NCI-H526 treated with DMSO at 0.1 percent for 48 hours (cell line): Measurements from ENCODE around the gene BICD2.

ENCODE experiments used
- DNase-seq: peaks from one replicate; lab custom pipeline; 2025; lab: John Stamatoyannopoulos, UW

BICD2 gene

DNA sequence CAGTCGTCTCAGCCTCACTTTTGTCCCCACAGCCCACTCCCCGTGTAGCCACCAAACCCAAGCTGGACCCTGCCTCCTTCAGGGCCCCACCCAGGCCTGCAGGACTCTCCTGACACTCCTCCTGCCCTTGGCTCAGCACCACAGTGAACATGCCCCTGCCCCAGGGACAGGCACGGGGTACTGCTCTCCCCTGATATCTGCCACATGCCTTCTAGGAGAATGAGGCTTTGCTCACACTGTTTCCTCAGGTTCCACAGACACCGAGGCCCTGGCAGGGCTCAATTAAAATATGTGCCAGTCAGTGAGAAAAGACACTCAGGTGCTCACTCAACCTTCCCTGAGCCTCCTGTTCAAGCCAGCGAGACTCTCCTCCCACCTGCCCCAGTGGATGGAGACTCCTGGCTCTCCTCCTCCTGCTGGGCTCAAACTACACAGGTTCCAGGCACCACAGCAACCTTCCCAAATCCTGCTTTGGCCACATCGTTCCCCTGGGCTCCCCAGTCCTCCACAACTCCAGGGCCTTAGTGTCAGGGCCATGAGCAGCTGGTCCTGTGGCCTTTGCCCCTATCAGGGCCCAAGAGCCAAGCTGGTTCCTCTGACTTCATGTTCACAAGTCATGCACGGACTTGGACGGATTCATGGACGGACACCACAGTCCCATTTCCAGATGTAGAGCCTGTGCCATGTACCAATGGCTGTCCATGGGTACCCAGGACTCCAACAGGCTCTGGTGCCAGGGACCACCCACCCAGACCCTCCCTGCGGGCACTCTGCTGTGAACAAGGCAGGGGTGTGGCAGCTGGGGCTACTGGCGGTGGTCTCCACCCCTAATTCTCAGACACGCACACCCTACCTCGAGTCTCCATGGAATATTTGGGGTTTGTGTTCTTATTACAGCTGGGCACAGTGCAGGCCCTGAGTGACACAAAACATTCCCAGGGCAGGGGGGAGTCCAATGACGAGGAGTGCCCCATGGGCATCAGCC, 36.6 kb downstream of the BICD2 start:
- no peak for DNase-seq

DNA sequence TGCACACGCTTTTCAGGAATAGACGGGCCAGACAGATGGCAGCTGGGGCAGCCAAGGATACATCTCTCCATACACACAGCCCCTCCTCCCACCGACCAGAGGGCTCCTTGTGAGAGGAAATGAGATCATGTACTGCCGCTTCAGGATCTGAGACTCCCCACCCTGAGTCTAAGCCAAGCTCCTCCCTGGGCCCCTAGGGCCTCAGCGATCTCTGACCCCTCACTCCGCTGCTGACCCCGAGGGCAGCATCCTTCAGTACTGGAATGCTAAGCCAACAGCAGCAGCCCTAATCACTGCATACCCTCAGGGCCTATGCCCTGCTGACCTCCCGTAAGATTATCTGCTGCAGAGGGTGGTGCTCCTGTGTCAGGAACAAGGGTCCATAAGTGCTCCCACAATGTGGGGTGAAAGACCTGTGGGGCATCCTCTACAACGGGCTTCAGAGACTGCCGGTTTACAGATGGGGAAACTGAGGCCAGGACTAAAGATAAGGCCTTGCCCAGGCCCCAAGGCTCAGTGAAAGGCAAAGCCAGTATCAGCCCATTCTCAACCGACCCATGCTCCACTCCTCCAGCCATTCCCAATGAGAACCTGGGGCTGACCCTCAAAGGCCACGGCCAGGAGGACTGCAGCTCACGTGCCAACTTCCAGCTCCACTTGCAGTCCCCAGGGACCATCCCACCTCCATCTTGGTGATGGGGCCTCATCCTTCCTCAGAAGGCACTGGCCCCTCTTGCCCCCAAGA, 37.5 kb downstream of the BICD2 start:
- DNase-seq: no peak

DNA sequence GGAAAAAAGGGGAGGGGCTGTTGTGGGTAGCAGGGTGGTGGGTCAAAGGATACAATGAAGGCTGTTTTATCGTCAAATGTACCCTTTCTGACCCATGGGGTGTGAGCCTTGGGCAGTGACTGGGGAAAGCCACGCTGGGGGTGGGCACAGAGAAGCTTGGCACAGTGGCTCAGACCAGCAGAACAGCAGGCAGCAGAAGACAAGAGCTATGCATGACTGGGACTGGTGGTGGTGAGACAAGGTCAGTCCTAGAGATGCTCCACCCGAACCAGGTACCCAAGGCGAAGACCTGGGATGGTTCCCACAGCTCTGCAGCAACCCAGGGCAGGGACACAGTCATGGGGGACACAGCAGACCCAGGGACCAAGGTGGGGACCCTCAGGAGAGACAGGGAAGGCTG, 38.3 kb downstream of the BICD2 start:
- no peak for DNase-seq

DNA sequence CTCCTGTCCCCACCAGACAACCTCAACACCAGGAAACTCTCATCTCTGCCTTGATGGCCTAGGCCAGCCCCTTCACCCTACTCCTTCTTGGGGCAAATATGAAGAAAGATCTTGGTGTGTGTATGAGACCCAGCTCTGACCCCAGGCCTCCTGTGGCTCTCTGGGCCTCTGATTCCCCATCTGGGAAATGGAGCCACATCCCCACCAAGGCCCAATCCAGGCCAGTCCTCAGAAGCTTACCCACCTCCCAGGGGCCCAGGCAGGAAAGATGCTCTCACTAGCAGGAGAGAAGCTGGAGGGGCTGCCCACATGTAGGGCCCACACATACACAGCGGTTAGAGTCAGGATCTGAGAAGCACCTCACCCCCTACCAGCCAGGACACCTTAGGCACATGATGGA, 38.9 kb downstream of the BICD2 start:
- no peak for DNase-seq

DNA sequence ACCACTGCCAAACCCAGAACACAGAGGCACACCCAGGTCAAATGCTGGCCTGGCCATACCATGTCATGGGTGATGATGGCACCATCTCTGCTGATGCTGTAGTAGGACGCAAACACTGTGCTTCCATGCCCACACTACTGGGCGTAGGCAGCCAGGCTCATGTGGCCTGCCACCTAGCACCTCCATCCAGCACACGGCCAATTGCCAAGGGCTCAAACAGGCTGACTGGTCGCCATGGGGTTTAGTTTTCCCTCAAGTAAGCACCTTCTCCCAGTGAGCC, 39.4 kb downstream of the BICD2 start:
- no peak for DNase-seq

DNA sequence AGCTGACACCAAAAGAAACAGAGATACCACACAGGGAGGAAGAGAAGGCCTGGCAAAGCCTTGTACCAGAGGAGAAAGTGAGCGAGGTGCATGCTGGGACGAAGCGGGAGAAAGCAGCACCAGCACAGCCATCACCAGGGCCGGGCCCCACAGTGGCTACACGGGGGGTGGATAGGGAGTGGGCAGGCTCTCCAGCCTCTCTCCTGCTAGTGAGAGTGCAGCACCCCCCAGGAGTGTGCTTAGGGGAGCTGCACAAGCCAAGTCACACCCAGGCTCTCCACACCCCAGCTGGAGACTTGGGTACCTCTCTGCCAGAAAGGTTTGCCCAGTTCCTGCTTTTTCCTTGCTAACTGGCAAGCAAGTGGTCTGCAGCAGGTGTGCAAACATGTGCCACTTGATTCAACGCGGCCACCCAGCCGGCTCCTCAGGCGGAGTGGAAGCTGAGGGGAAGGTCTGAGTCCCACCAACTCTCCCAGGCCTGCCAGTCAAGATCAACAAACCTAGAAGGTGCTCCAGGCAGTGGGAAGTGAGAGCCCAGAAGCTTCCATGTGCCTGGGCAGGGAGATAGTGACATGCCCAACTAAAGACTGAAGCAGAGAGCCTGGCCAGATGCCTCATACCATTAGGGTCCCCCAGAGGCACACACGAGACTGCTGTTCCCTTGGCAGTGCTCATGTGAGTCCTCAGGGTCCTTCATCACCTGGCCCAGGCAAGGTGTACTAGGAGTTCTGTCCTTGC, 39.9 kb downstream of the BICD2 start:
- no peak for DNase-seq

DNA sequence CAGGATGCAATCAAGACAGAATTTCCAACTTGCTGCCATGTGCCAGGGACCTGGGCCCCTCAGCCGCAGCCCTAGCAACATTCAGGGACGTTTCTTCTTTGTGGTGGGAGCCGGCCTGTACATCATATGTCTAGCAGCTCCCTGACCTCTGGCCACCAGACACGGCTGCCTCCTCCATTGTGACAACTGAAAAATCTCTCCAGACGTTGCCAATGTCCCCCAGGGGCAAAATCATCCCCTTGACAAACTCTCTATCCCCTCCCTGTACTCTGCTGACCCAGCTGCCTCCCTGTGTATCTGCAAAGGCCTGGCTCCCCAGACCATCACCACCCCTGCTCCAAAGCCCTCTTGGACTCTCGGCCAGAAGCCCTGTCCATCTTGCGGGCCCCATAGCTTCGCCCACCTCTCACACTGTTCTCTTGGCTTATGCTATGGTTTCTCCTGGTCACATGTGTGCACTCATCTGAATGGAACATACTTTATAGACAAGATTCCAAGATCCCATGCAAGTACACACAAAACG, 40.8 kb downstream of the BICD2 start:
- DNase-seq: no peak

DNA sequence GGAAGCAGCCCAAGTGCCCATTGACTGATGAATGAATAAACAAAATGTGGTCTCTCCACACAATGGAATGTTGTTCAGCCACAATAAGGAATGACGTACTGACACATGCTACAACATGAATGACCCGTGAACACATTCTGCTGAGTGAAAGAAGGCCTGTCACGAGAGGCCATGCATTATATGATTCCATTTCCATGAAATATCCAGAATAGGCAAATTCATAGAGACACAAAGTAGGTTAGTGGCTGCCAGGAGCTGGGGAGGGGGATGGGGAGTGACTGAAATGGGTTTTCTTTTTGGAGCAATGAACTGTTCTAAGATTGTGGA, 41.4 kb downstream of the BICD2 start:
- DNase-seq: peak; percentile 71

DNA sequence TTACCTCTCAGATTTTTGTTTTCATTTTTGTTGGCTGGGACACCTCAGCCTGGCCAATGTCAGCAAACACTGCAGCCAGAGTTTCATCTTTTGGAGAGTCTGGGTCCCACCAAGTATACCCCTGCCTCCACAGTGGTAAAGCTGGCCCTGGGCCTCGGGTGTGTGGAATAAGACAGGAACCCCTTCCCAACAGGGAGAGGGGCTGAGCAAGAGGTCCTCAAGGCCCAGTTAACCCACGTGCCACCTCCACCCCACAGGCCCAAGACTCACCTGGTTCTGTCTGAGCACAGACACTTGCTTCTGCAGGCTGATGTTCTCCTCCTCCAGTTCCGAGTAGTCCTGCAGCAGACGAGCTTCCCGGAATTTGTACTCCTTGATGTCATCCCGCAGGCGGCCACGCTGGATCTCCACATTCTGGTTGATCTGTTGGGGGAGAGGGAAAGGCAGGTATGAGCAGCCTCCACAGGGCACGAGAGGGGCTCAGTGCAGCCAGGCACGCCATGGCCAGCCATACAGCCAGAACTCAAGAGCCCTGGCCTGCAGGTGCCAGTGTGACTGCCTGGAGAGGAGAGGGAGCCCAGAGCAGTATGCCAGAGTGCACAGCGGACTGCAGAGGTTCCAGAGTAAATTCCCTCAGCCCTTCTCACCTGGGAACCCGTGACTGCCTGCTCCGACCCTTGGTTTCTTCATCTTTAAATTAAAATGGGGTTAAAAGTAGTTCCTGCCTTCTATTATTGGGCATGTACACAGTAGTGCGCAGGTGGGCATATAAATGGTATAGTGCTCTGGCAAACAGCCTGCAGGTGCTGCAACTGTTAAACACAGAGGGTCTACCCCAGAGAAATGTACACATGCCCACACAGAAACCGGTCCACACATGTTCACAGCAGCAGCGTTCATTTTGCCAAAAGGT, 42.0 kb downstream of the BICD2 start:
- no peak for DNase-seq

DNA sequence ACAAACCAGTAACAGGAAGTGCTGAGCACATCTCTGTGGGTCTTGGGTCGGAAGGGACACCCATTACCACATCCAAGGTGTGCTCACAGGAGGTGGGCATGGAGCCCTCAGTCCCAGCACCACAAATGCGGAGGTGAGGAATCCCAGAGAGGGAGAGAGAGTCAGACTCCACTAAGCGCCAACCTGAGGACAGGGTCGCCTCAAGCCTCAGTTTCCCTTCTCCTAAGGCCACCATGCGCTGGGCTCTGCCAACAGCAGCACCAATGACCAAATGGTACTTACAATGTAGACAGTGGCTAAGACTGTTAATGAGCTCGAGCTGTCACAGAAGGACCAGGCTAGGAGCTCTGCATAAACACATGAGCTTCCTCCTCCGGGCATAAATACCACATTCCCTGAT, 43.1 kb downstream of the BICD2 start:
- DNase-seq: no peak

DNA sequence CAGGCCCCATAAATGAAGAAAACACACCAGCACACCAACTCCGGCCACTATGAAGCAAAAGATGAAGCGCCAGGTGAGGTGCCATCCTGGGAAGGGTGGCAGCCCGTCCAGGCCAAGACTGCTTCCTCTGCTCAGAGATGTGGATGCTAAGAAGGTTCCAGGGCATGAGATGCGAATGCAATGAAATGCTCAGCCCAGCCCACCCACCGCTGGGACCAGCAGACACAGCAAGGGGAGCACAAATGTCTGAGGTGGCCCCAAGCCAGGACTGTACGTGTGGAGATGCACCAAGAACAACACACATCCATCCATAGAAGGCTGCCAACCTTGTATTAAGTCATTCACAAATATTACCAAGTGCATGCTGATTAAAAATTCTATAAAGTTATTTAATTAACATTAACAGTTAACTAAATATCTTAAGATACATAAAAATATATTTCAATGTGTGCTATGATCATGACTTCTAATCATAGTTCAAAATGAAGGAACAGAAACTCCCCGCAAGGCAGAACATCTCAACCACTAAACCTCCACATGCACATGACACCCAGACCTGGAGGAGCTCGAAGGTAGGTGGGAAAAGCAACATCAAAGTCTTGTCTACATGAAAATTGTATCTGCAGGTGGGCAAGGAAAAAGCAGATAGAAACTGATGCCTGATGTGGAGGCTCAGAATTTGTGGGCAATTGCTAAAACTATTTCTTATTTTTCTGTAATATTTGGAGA, 43.7 kb downstream of the BICD2 start:
- DNase-seq: no peak

DNA sequence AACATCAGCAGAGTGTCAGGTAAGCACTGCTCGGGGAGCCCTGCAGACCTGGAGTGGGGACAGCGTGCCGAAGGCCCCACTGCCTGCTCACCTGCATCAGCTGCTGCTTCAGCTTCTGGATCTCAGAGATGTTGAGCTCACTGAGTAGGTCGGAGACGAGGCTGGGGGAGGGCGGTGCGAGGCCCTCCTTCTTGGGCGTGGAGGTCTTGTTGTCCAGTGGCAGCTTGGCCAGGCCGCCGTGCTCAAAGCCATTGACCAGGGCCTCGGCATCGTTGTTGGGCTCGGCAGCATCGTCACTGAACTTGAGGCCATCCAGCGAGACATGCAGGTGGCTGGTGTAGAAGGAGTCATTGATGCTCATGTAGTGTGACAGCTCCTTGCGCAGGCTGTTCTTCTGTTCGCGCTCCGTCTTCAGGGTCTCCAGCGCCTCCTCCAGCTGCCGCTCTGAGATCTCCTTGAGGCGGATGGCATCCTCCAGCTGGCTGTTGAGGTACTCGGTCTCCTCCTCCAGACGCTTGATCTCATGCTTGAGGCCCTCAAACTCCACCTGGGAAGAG, 44.3 kb downstream of the BICD2 start:
- DNase-seq: no peak

DNA sequence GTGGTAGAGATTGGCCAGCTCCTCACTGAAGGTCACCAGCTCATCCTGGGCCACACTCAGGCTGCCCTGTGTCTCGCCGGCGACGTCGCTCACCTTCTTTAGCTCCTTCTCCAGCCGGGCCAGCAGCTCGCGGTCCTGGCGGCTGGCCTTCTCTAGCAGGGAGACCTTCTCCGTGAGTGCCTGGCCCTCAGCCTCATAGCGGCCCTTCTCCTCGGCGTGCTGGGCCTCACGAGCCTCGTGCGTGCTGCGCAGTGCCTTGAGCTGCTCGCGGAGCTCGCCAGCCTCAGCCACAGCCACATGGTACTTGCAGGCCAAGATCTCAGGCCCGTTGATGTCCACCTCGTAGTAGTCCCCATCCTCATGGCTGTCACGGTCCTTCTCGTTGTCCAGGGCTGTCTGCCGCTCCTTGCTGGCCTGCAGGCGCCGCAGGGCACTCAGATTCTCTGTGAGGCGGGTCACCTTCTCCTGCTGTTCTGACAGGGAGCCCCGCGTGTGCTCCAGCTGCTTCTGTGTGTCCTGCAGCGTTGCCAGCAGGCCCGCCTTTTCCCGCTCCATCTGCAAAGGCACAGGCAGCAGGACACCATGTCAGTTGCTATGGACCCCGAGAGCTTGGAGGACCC, 45.5 kb downstream of the BICD2 start:
- DNase-seq: no peak

DNA sequence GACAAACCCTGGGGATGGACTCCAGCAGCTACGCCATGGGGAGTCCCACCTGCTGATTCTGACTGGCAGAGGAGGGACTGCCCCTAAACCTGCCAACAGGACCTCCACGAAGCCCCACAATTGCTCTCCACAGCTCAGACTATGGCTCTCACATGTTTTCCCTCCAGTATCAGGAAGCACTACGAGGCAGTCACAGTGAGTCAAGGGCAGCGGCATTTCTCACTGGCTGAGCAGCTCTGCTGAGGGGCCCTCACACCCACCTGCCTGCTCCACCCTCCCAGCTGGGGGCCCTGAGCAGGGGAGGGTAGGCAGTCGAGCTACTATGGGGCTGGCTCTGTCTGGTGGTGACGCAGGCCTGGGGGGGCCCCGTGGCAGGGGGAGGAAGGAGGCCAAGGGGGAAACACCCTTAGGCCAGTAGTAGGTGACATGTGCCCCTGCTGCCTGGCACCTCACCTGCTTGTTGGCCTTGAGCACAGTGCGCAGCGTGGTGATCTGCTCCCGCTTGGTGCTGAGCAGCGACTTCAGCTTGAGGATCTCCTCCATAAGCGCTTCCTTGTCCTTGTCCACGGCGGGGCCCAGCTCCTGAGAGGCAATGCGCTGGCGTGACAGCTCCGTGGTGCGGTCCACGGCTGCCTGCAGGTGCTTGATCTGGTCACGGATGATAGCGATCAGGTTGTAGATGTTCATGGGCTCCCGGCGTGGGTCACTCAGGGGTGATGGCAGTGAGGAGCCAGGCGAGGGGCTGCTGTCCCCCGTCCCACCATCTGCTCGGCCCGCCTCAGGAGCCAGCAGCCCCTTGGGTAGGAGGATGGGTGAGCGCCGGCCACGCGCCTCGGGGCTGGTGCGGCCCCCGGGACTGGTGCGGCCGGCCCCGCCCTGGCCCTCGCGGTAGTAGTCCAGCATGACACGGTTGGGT, 46.3 kb downstream of the BICD2 start:
- DNase-seq: no peak

DNA sequence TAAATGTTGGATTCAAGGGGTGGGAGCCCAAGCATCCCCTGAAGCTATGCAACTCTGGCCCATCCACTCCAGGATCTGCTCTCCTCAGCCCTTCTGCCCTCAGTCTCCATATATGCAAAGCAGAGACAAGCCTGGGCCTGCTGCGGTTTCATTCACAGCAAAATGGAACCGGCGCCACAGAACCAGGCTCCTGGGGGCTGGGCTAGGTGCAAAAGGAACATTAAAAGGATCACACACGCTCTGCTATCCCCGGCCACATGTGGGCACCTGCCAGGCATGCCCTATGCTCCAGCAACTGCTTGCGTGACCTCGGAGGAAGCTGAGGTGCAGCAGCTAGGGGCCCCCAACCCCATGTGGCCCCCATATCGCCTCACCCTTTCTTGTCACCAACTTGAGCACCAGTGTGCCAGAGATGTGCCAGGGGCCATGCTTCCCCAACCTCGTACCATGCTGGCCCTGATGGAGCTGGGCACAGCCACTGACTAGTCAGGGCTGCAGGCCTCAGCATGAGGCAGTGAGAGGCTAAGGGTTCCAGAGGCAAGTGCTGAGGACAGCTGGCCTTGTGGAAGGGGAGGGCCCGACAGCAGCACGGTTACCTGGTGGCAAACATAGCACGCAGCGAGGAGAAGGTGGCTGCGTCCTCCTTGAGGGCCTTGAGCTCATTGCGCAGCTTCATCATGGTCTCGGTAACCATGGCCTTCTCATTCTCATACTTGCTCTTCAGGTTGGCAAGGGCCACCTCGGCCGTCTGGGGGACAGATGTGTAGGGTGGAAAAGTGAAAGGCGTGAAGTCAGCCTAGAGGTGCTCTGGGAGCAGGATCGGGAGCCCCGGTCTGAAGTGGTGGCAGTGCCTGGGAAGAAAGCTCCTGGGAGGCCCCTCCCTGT, 47.2 kb downstream of the BICD2 start:
- peak; percentile 18 for DNase-seq

DNA sequence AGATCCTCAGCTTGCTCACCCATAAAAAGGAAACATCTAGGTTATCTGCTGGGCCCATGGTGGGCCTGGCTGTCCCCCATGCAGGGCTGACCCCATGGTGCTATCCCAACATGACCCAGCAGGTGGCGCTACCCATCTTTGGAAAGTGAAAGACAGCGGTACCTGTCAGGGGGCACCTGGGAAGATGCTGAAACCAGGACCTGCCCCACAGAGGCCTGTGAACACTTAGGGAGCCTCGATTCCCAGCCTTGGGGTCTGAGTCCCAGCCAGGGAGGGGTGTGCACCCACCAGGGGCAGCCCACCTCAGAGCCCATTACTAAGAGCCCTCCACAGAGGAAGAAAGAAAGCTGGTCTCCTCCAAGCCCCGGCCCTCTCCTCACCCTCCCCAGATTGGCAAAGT, 48.1 kb downstream of the BICD2 start:
- peak; percentile 24 for DNase-seq

DNA sequence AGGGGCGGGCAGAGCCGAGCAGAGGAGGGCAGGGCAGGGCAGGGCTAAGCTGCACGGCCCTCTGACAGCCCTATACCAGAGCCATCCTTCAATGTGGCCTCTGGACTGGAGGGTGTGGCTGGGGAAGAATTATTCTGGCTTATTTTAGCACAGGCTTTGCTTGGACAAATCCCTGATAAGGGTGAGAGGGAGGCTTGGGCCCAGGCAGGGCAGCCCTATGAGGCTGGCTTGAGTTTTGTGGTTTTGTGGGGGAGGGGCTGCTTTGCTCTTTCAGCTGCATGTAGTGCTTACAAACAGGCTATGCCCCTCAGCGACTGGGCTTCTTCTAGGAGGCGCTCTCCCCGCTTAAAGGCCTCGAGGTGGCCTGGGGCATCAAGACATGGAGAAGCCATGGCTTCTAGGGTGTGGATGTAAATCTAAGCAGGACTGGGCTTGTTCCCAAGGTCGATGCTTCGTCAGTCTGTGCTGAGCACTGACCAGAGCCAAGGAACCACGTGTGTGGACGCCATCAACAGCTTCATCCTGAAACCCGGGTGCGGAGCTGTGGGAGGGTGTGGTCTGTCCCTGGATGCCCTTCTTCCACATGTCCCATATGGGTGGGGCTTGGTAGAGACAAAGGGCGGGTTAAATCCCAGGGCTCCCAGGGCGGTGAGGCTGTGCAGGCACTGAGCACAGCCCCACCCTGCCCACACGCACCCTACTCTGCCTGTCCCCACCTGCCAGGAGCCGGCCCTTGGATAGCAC, 49.0 kb downstream of the BICD2 start:
- no peak for DNase-seq
